GM19240 (cell line): ENCODE measurements around the gene IRF5.
"Not testable (repeated sequence)": the region's sequence is repeated elsewhere in the genome, so short reads cannot be mapped to it uniquely, and the experiment has no call there.

Experiments
- DNase-seq: peaks from one replicate; pipeline ENCODE4 v3.0.0; 2011; ENCODE audit warnings: low spot score; ENCODE audit not compliant: insufficient read length

The IRF5 gene

GRCh38 chr7:128955981-128956380 lies 18.3 kb downstream of the IRF5 start:
- DNase-seq = no peak

GRCh38 chr7:128959296-128959695 lies 21.6 kb downstream of the IRF5 start:
- no peak for DNase-seq

DNA sequence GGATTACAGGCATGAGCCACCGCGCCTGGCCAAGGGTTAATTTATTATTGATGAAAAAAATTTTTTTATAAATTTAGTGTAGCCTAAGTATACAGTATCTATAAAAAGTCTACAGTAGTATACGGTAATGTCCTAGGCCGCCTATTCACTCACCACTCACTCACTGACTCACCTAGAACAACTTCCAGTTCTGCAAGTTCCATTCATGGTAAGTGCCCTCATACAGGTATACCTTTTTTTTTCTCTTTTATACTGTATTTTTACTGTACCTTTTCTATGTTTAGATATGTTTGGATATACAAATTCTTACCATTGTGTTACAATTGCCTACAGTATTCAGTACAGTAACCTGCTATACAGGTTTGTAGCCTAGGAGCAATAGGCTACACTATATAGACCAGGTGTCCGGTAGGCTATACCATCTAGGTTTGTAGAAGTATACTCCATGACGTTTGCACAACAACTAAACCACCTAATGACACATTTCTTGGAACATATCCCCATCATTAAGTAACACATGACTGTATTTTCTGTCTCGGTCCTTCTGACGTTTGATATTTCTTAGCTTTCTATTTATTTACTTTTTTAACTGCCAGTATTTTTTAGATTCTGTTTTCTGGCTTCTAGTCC lies 23.4 kb downstream of the IRF5 start:
- DNase-seq = no peak

DNA sequence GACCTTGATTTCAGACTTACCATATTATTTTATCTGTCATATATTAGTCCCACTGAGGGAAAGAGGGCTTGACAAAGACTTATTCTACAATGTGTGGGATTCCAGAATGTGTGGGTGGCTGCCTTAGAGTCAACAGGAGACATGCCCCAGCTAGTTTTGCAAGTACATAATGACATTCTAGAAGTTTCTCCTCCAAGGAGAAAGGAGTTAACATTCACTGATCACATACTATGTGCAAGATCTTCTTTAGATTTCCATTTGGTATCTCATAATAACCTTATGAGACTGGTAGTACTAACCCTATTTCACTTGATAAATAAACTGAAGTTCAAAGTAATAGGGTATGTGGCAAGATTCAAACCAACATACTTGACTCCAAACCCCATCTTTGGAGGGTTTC lies 25.2 kb downstream of the IRF5 start:
- no peak for DNase-seq

- peak; percentile 14 for DNase-seq
These were observed 25.6 kb downstream of the IRF5 start for GRCh38 chr7:128963327-128963757.

GRCh38 chr7:128968624-128969023 lies 30.9 kb downstream of the IRF5 start:
- no peak for DNase-seq

DNA sequence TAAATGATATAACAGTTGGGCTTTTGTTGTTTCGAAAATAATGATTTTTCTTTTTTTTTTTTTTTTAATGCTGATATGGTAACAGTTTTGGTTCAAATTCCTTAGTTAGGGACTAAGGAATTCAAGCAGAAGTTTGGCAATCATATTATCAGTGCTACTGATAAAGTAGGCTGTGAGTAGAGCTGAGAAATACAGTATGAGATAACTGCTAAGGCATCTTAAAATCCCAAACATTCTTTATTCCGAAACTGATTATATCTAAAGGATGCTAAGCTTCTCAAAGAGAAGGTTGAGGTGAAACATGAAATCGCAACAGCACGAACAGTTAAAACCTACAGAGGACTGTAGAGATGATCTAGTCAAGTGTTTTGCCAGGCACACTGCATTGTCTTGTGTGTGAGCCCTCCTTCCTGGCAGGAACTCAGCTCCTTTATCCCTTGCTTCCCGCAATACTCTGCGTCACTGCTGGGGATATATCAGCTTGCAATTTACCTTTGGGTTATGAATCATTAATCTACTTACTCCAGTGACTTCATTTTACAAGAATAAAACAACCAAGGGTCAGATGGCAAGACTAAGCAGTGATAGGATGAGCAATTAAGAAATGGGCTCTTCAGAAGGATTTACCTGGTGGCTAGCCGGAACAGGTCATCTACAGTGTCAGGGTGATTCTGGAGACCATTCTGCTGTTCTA lies 36.7 kb downstream of the IRF5 start:
- no peak for DNase-seq

GRCh38 chr7:128982105-128982504 lies 44.4 kb downstream of the IRF5 start:
- DNase-seq = no peak

GRCh38 chr7:128985660-128986059 lies 47.9 kb downstream of the IRF5 start:
- no peak for DNase-seq

DNA sequence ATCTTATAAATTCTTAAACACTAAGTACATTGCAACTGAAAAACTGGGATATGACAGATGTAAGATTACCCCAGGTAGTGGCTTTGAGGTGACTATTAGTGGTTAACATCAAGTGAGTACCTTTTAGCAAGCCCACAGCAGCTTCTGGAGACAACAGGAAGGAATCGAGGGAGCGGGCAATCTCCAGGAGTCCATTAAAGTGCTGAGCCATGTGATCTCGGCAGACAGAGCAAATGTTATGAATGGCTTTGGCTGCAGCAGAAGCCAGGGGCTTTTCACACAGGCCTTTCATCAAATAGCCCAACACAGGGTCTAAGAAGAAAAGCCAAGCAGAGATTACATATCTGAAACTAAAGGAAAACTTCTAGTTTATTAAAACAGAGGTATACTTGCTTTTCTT lies 48.9 kb downstream of the IRF5 start:
- no peak for DNase-seq

DNA sequence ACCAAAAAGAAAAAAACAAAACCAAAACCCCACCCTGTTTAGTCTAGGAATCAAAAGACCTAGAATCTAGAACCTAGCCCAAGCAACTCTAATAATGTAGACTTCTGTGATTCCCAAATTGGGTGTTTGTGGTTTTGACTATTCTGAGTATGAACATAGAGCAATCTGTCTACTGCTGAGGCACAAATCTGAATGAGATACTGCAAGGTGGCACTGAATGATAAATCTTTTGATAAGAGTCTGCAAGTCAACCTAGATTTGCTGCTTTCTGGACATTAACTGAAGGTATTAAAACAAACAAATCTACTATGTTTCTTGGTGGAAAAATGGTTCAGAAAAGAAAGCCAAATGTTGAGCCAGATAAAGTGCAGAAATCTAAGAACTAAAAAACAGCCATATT lies 50.6 kb downstream of the IRF5 start:
- DNase-seq = no peak

- DNase-seq = no peak
These were observed 52.2 kb downstream of the IRF5 start for GRCh38 chr7:128989961-128990360.

- DNase-seq = no peak
These were observed 55.7 kb downstream of the IRF5 start for GRCh38 chr7:128993419-128993818.

GRCh38 chr7:128994560-128994959 lies 56.8 kb downstream of the IRF5 start:
- DNase-seq = not testable (repeated sequence)

DNA sequence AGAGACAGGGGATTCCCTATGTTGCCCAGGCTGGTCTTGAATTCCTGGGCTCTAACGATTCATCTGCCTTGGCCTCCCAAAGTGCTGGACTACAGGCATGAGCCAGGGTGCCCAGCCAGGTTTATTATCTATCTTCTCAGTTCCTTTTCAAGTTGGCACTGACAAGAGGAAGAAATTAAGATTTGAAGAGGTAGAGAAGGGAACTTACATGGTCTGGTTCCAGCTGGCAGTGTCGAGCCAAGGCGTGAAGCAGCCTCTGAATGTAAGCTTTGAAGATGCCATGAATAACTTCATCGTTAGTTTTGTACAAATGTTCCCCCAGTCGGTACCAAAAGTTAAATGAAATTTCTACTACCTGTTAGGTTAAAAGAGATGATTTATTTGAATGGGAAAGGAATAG lies 59.5 kb downstream of the IRF5 start:
- no peak for DNase-seq
